PC-3 (cell line): ENCODE data around the gene SEMA3A.

Experiments
- EZH2 ChIP-seq: fragments of 300-600 bp; sonication (generic); IDR thresholded peaks from one replicate; pipeline ENCODE4 v1.6.1; 2017; ENCODE audit warnings: antibody characterized with exemption, mild to moderate bottlenecking, low read length; ENCODE audit not compliant: unreplicated experiment
- EZH2phosphoT487 ChIP-seq: fragments of 300-600 bp; sonication (generic); IDR thresholded peaks from 2 replicates; pipeline ENCODE4 v1.6.1; 2018; ENCODE audit warnings: mild to moderate bottlenecking, antibody characterized with exemption, low read length, borderline replicate concordance
- TF ChIP-seq, protein P1 (sequence below): fragments of 300-600 bp; sonication (generic); conservative IDR thresholded peaks from 2 replicates; pipeline ENCODE4 v1.5.1; 2017; ENCODE audit warnings: antibody characterized with exemption, low read depth, mild to moderate bottlenecking, low read length

DNA sequence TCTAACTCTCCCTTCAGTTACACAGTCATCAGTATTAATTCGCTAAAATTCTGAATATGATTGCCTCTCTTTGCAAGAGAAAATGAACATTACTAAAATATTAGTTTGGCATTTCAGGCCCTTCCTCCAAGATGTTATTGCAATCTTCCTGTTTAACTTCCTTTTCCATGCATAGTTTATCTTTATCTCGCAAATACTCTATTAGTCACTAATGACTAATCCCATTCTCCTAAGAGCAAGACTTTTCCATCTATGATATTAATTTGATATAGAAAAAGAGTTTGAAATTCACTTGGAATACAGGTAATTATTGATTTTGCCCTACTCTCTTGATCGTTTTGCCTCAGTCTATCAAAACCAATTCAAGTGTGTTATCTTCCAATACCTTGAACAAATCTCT, 41.8 kb upstream of the SEMA3A start:
- TF ChIP-seq, protein P1, sequence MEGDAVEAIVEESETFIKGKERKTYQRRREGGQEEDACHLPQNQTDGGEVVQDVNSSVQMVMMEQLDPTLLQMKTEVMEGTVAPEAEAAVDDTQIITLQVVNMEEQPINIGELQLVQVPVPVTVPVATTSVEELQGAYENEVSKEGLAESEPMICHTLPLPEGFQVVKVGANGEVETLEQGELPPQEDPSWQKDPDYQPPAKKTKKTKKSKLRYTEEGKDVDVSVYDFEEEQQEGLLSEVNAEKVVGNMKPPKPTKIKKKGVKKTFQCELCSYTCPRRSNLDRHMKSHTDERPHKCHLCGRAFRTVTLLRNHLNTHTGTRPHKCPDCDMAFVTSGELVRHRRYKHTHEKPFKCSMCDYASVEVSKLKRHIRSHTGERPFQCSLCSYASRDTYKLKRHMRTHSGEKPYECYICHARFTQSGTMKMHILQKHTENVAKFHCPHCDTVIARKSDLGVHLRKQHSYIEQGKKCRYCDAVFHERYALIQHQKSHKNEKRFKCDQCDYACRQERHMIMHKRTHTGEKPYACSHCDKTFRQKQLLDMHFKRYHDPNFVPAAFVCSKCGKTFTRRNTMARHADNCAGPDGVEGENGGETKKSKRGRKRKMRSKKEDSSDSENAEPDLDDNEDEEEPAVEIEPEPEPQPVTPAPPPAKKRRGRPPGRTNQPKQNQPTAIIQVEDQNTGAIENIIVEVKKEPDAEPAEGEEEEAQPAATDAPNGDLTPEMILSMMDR, result no peak
- TF ChIP-seq EZH2, result no peak
- no peak for TF ChIP-seq EZH2phosphoT487
